Neural crest cell (in vitro differentiated cells): ENCODE data around the gene PSMB8. TPM values are rescaled to one million over a fixed set of nuclear protein-coding genes. Genes with fewer than 3 reads are reported as not detected.
"Not testable (repeated sequence)": the region's sequence is repeated elsewhere in the genome, so short reads cannot be mapped to it uniquely, and the experiment has no call there.

Experiments used
- DNase-seq: peaks from one replicate; pipeline ENCODE4 v3.0.0; 2021; ENCODE audit warnings: low read depth, mixed read lengths, low spot score
- H3K27ac Mint-ChIP-seq: one replicate; pipeline ENCODE4 v1.8.0; 2021; ENCODE audit warnings: mild to moderate bottlenecking, mixed read lengths; ENCODE audit not compliant: unreplicated experiment
- H3K27me3 Mint-ChIP-seq: 2 replicates; pipeline ENCODE4 v1.8.0; 2021; ENCODE audit warnings: low read depth, mild to moderate bottlenecking, mixed read lengths
- H3K36me3 Mint-ChIP-seq: 2 replicates; pipeline ENCODE4 v1.8.0; 2021; ENCODE audit warnings: low read depth, mild to moderate bottlenecking, mixed read lengths
- H3K4me1 Mint-ChIP-seq: 2 replicates; pipeline ENCODE4 v1.8.0; 2021; ENCODE audit warnings: mixed read lengths
- H3K4me3 Mint-ChIP-seq: one replicate; pipeline ENCODE4 v1.8.0; 2021; ENCODE audit warnings: mild to moderate bottlenecking, mixed read lengths
- H3K9me3 Mint-ChIP-seq: 2 replicates; pipeline ENCODE4 v1.8.0; 2021; ENCODE audit warnings: mixed read lengths
- CTCF ChIP-seq: fragments of 200-600 bp; sonication (generic); conservative IDR thresholded peaks from 2 replicates; pipeline ENCODE4 v1.5.0; 2021; ENCODE audit warnings: antibody characterized with exemption, mild to moderate bottlenecking
- total RNA-seq: library from RNA; stranded (reverse); gene quantifications from 2 replicates; pipeline ENCODE4 v1.2.1, GENCODE V29; 2021

Gene PSMB8
- total RNA-seq, 1 donor from 2014 or later = 1.1 TPM

DNA sequence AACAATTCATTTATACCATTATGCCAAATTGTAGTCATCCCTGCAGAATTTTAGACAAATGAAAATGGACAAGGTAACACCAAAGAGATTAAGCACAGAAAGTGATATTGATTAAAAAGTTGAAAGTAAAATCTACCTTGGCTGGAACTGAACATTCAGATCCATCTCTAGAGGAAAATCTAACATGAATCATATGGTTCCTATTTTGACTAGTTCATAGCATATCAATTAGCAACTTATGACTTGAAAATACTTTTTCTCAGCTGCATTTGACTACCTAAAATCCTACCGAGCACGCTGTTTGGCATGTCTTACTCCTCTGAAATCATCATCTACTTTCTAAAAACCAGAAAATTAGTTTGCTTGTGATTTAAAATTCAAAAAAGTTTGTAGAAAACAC lies 32.8 kb upstream of the PSMB8 start:
- Mint-ChIP-seq H3K36me3 (no peaks in the 10 kb centered on the region), H3K9me3 (peaks cover 2% of the 10 kb centered on the region), H3K27ac (no peak overlapping the region), H3K4me3 (no peak overlapping the region), H3K27me3 (peaks cover 82% of the 10 kb centered on the region), H3K4me1 (no peaks in the 10 kb centered on the region)
- no peak for DNase-seq
- no peak for TF ChIP-seq CTCF

GRCh38 chr6:32873947-32874346 lies 30.1 kb upstream of the PSMB8 start:
- H3K36me3 Mint-ChIP-seq, H3K4me3 Mint-ChIP-seq, H3K27ac Mint-ChIP-seq, H3K9me3 Mint-ChIP-seq, H3K4me1 Mint-ChIP-seq, DNase-seq: not testable (repeated sequence)
- peaks cover 89% of the 10 kb centered on the region for H3K27me3 Mint-ChIP-seq

DNA sequence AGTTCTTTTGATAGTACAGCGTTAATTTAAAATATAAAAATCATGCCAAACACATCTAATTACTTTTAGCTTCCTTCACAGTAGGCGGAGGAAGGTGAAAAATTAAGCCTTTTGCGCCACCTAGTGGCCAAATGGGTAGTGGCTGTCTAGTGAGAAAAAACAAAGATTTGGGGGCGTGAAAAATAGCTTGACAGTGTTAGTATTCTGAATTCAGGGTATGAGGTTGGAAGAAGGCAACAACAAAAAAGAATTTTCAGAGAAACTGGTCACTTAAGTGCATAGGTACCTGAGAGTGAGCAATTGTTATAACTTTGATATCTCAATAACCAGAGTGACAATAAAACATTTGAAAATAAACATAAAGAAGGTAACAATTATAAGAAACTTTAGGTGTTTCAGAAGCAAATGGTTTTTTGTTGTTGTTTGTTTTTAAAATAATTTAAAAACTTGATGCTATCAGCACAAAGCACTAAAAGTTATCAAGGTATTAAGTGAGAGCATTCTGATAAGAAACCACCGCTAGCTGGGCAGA lies 24.5 kb upstream of the PSMB8 start:
- no peaks in the 10 kb centered on the region for H3K36me3 Mint-ChIP-seq
- peak; percentile 85 for DNase-seq
- H3K4me3 Mint-ChIP-seq = no peak overlapping the region
- TF ChIP-seq CTCF = peak; percentile 99
- peaks cover 90% of the 10 kb centered on the region for H3K27me3 Mint-ChIP-seq
- H3K27ac Mint-ChIP-seq = no peak overlapping the region
- H3K9me3 Mint-ChIP-seq = no peaks in the 10 kb centered on the region
- H3K4me1 Mint-ChIP-seq = no peaks in the 10 kb centered on the region

DNA sequence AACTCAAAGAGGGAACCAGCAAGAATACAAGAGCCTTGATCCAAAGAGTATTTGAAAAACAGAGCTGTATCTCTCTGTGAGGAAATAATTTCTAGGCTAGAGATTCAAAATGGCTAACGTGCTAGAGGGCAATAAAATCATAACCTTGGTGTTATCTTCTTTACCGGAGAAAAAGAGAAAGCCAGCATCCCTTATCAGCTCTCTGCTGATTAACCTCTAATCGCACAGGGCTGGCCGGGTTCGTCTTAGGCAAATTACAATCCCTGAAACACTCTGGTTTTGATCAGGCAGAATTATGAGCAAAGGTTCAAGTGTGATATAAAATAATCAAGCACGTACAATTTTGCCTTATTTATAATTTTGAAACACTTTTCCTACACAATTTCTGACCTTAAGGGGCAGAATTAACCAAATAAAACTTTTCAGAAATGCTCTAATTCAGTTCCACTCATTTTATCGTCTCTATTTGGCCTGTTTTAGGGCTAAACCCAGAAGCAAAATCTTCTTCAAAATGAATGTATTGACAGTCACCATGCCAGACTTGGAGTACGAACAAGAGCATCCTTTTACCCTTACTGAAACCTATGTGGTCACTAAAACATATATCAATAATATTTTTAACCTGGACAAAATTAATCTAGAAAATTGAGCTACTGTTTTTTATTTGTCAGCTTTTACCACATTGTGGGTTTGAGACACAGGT lies 23.9 kb upstream of the PSMB8 start:
- Mint-ChIP-seq H3K4me3 (no peak overlapping the region), H3K27me3 (peaks cover 90% of the 10 kb centered on the region), H3K36me3 (no peaks in the 10 kb centered on the region), H3K4me1 (no peaks in the 10 kb centered on the region), H3K27ac (no peak overlapping the region), H3K9me3 (no peaks in the 10 kb centered on the region)
- no peak for TF ChIP-seq CTCF
- no peak for DNase-seq

- H3K27me3 Mint-ChIP-seq = peaks cover 86% of the 10 kb centered on the region
- no peaks in the 10 kb centered on the region for H3K9me3 Mint-ChIP-seq
- no peak for TF ChIP-seq CTCF
- no peaks in the 10 kb centered on the region for H3K36me3 Mint-ChIP-seq
- H3K4me1 Mint-ChIP-seq = no peaks in the 10 kb centered on the region
- DNase-seq = no peak
- H3K27ac Mint-ChIP-seq = no peak overlapping the region
- H3K4me3 Mint-ChIP-seq = no peak overlapping the region
Measured at GRCh38 chr6:32867022-32867477, 23.2 kb upstream of the PSMB8 start.

DNA sequence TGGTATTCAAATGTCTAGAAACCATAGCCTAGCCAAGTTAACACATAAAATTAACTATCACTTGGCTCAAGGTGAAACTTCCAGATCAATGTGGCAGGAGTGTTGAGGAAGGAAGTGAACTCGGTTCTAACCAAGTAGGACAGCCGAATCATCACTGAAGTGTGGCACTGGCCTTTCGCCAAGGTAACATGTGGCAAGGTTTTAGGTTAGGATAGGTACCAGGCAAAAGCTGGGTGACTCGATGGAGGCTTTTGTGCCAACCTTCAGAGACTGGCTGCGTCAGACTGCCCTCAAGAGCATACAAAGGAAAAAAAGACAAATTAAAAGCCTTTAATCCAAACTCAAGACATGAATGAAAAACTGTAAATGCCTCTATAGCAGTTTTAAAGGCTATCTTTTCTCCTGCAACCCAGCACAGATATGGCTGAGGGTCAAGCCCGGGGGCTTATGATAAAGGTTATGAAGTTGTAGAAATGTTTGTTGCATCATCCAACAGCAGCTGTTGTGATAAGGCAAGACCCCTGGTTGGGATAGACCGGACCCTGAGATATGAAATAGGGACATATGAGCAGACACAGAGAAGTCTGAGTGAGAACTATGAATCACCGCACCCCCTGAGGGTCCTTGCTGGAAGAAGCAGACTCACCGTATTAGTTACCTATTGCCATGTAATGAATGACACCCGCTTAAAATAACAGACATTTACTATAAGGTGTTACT lies 22.0 kb upstream of the PSMB8 start:
- TF ChIP-seq CTCF = no peak
- Mint-ChIP-seq H3K9me3 (no peaks in the 10 kb centered on the region), H3K4me1 (no peaks in the 10 kb centered on the region), H3K4me3 (no peak overlapping the region), H3K27me3 (peaks cover 85% of the 10 kb centered on the region), H3K27ac (no peak overlapping the region), H3K36me3 (no peaks in the 10 kb centered on the region)
- DNase-seq = no peak
